HepG2 (cell line): ENCODE measurements around the gene PTCRA. TPM values are rescaled to one million over a fixed set of nuclear protein-coding genes. Genes with fewer than 3 reads are reported as not detected.

Source experiments
- AFF4 ChIP-seq: sonication (generic); formaldehyde crosslinking; IDR thresholded peaks from 2 replicates; pipeline ENCODE4 v1.4.0; 2020; ENCODE audit warnings: missing genetic modification reagents
- ARID5B ChIP-seq: IDR thresholded peaks from 2 replicates; pipeline ENCODE4 v1.4.0; 2020; ENCODE audit warnings: mild to moderate bottlenecking, missing genetic modification reagents
- LCORL ChIP-seq, 2 experiments: fragments of 450-650 bp in 1 of 2; sonication (generic) in 1 of 2; formaldehyde crosslinking in 1 of 2; IDR thresholded peaks; 2 replicates each; pipeline versions ENCODE4 v1.5.0 to v1.6.1; 2017 to 2020; ENCODE audit warnings: antibody characterized with exemption in 1 of 2, missing genetic modification reagents in 1 of 2
- MEIS2 ChIP-seq: sonication (generic); formaldehyde crosslinking; IDR thresholded peaks from 2 replicates; pipeline ENCODE4 v1.9.0; 2021; ENCODE audit warnings: mild to moderate bottlenecking, missing genetic modification reagents
- MTF1 ChIP-seq: sonication (generic); formaldehyde crosslinking; IDR thresholded peaks from 2 replicates; pipeline ENCODE4 v1.5.0; 2020; ENCODE audit warnings: missing genetic modification reagents
- NFATC3 ChIP-seq: sonication (generic); formaldehyde crosslinking; IDR thresholded peaks from 2 replicates; pipeline ENCODE4 v1.5.1; 2020; ENCODE audit warnings: mild to moderate bottlenecking, missing genetic modification reagents
- NFKBIZ ChIP-seq: IDR thresholded peaks from 2 replicates; pipeline ENCODE4 v1.6.1; 2018; ENCODE audit warnings: missing genetic modification reagents, missing compliant biosample characterization
- REL ChIP-seq: sonication (generic); formaldehyde crosslinking; conservative IDR thresholded peaks from 2 replicates; pipeline ENCODE4 v1.8.0; 2022; ENCODE audit warnings: mild to moderate bottlenecking, missing genetic modification reagents, moderate library complexity
- ZNF547 ChIP-seq: sonication (generic); formaldehyde crosslinking; IDR thresholded peaks from 2 replicates; pipeline ENCODE4 v1.5.1; 2020; ENCODE audit warnings: mild to moderate bottlenecking, missing genetic modification reagents
- ZNF781 ChIP-seq: sonication (generic); formaldehyde crosslinking; IDR thresholded peaks from 2 replicates; pipeline ENCODE4 v1.5.1; 2020; ENCODE audit warnings: borderline replicate concordance, mild to moderate bottlenecking, missing genetic modification reagents; ENCODE audit errors: not compliant biosample characterization
- polyA plus RNA-seq, 8 experiments: library from polyadenylated mRNA; depleted of rRNA in 3 of 8; stranded (reverse) in 7 of 8; unstranded in 1 of 8; fragments of >200 nt; fragmentation: Illumina TruSeq in 4 of 8; extraction: Trizol in 4 of 8; gene quantifications; 2 replicates each; pipeline versions ENCODE4 v1.2.1 to v1.2.3, GENCODE V29; 2011 to 2016; ENCODE audit warnings: low read depth in 4 of 8, missing spikeins in 1 of 8, mixed read lengths in 1 of 8; ENCODE audit not compliant: insufficient read depth in 1 of 8
- total RNA-seq, 5 experiments: library from RNA; depleted of rRNA; stranded (reverse); fragments of >200 nt; fragmentation: Illumina TruSeq; extraction: Trizol; gene quantifications; 2 replicates each; pipeline ENCODE4 v1.2.3, GENCODE V29; 2016; ENCODE audit warnings: low read depth in 1 of 5
- TF ChIP-seq, protein P1 (sequence below): sonication (generic); formaldehyde crosslinking; IDR thresholded peaks from 2 replicates; pipeline ENCODE4 v1.8.1; 2023; ENCODE audit warnings: mild to moderate bottlenecking, moderate library complexity, missing genetic modification reagents
- TF ChIP-seq, protein P2 (sequence below): sonication (generic); formaldehyde crosslinking; IDR thresholded peaks from 2 replicates; pipeline ENCODE4 v1.8.1; 2022; ENCODE audit warnings: mild to moderate bottlenecking, missing genetic modification reagents
- TF ChIP-seq, protein P3 (sequence below): sonication (generic); formaldehyde crosslinking; IDR thresholded peaks from 2 replicates; pipeline ENCODE4 v1.5.1; 2020; ENCODE audit warnings: mild to moderate bottlenecking, moderate library complexity, missing genetic modification reagents
- TF ChIP-seq, protein P4 (sequence below): IDR thresholded peaks from 2 replicates; pipeline ENCODE4 v1.6.1; 2012; ENCODE audit warnings: inconsistent platforms
- TF ChIP-seq, protein P5 (sequence below): sonication (generic); formaldehyde crosslinking; IDR thresholded peaks from 2 replicates; pipeline ENCODE4 v1.8.0; 2023; ENCODE audit warnings: mild to moderate bottlenecking, missing genetic modification reagents
- TF ChIP-seq, protein P6 (sequence below): sonication (generic); formaldehyde crosslinking; IDR thresholded peaks from 2 replicates; pipeline ENCODE4 v1.8.0; 2022; ENCODE audit warnings: missing genetic modification reagents, low read depth, mild to moderate bottlenecking, borderline replicate concordance

Gene PTCRA
- total and polyA plus RNA-seq, 2 of the 13 experiments (the other 11 are each of a cell fraction or from before 2014, with no cell fraction given) = not detected

DNA sequence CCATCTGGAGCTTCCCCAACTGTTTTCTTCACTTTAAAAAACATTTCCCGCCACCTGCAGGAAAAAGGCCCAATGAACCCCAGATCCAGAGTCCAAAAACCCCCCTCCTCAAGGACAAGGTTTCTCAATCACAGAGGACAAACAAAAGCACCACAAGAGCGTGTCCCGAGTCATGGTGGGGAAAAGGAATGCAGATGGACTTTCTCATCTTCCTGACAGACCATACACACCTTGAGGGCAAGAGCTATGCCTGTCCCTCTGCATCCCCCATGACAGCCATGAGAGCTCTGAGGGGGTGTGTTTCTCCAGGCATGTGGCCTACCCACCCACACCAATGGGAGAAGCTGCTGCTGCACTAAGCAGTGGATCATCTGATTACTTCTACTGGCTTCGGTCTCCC, 54.1 kb downstream of the PTCRA start (continued):
- TF ChIP-seq, protein P1, sequence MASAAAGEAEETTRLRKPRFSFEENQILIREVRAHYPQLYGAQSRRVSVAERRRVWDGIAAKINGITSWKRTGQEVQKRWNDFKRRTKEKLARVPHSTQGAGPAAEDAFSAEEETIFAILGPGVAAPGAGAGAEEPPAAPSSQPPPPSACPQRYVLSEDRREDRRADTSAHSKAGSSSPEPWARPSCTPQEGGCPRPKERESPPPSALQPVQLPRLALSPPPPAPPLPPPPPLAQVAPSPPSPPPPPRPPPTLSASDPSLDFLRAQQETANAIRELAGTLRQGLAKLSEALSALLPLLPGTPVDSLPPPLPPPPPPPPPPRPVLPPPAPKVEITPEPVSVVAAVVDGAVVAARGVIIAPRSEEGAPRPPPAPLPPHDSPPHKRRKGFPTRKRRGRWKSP (CRISPR knock-in tag) = no peak
- TF ChIP-seq MTF1 = no peak
- TF ChIP-seq ZNF781 (CRISPR knock-in tag) = peak; percentile 21
- TF ChIP-seq AFF4 (CRISPR knock-in tag) = no peak
- TF ChIP-seq NFATC3 = no peak
- no peak for TF ChIP-seq NFKBIZ (CRISPR knock-in tag)
- TF ChIP-seq, protein P2, sequence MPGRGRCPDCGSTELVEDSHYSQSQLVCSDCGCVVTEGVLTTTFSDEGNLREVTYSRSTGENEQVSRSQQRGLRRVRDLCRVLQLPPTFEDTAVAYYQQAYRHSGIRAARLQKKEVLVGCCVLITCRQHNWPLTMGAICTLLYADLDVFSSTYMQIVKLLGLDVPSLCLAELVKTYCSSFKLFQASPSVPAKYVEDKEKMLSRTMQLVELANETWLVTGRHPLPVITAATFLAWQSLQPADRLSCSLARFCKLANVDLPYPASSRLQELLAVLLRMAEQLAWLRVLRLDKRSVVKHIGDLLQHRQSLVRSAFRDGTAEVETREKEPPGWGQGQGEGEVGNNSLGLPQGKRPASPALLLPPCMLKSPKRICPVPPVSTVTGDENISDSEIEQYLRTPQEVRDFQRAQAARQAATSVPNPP (CRISPR knock-in tag) = no peak
- TF ChIP-seq, protein P3, sequence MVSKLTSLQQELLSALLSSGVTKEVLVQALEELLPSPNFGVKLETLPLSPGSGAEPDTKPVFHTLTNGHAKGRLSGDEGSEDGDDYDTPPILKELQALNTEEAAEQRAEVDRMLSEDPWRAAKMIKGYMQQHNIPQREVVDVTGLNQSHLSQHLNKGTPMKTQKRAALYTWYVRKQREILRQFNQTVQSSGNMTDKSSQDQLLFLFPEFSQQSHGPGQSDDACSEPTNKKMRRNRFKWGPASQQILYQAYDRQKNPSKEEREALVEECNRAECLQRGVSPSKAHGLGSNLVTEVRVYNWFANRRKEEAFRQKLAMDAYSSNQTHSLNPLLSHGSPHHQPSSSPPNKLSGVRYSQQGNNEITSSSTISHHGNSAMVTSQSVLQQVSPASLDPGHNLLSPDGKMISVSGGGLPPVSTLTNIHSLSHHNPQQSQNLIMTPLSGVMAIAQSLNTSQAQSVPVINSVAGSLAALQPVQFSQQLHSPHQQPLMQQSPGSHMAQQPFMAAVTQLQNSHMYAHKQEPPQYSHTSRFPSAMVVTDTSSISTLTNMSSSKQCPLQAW (CRISPR knock-in tag) = no peak
- TF ChIP-seq, protein P4, sequence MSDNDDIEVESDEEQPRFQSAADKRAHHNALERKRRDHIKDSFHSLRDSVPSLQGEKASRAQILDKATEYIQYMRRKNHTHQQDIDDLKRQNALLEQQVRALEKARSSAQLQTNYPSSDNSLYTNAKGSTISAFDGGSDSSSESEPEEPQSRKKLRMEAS = peak; percentile 43; the same call in 1 of the 2 replicates
- TF ChIP-seq REL (CRISPR knock-in tag) = no peak
- TF ChIP-seq ZNF547 (CRISPR knock-in tag) = no peak
- no peak for TF ChIP-seq MEIS2 (CRISPR knock-in tag)
- no peak for TF ChIP-seq LCORL (IDR thresholded peaks at IDR 0.05)
- TF ChIP-seq LCORL (CRISPR knock-in tag; IDR thresholded peaks at IDR 0.05) = 0 out of 2 replicates have a peak, but pooled peaks have one; percentile 29
- peak; percentile 47 for TF ChIP-seq ARID5B (CRISPR knock-in tag)
- TF ChIP-seq, protein P5, sequence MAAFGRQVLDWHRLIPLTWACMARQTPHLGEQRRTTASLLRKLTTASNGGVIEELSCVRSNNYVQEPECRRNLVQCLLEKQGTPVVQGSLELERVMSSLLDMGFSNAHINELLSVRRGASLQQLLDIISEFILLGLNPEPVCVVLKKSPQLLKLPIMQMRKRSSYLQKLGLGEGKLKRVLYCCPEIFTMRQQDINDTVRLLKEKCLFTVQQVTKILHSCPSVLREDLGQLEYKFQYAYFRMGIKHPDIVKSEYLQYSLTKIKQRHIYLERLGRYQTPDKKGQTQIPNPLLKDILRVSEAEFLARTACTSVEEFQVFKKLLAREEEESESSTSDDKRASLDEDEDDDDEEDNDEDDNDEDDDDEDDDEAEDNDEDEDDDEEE (CRISPR knock-in tag) = no peak
- TF ChIP-seq, protein P6, sequence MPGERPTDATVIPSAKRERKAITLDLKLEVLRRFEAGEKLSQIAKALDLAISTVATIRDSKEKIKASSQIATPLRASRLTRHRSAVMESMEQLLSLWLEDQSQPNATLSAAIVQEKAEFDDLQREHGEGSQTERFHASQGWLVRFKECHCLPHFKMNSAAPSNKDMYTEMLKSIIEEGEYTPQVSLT = no peak
